Right lobe of liver (tissue), 6 donors: ENCODE results near the gene RASSF6. TPM values are rescaled to one million over a fixed set of nuclear protein-coding genes. Genes with fewer than 3 reads are reported as not detected.

ENCODE experiments used
- ATAC-seq, 4 donors: fragments of 200-7000 bp; cut with Tn5 transposase; one replicate each; pipeline ENCODE4 v1.9.1; 2020; ENCODE audit warnings: mild to moderate bottlenecking in 4 of 4, moderate library complexity in 4 of 4
- DNase-seq, 3 donors: peaks; one replicate each; pipeline ENCODE4 v3.0.0-alpha.2; 2020
- H3K27ac ChIP-seq, 3 donors: fragments of 200-600 bp; one replicate each; pipeline ENCODE4 v1.8.0; 2022
- H3K27me3 ChIP-seq, 2 donors: fragments of 200-600 bp; one replicate each; pipeline ENCODE4 v1.8.0; 2022
- H3K36me3 ChIP-seq, 4 donors: fragments of 200-600 bp; sonication (generic) in 1 of 4; one replicate each; pipeline versions ENCODE4 v1.5.1 to v1.8.0; 2017 to 2022; ENCODE audit warnings: control low read depth in 1 of 4
- H3K4me1 ChIP-seq, 4 donors: fragments of 200-600 bp; sonication (generic) in 1 of 4; one replicate each; pipeline versions ENCODE4 v1.5.1 to v1.8.0; 2017 to 2022; ENCODE audit warnings: control low read depth in 1 of 4
- H3K4me3 ChIP-seq, 3 donors: fragments of 200-600 bp; one replicate each; pipeline ENCODE4 v1.8.0; 2022
- H3K9me3 ChIP-seq, 4 donors: fragments of 200-600 bp; sonication (generic) in 1 of 4; one replicate each; pipeline versions ENCODE4 v1.5.1 to v1.8.0; 2017 to 2022; ENCODE audit warnings: control low read depth in 1 of 4
- POLR2A ChIP-seq: fragments of 450-650 bp; IDR thresholded peaks from one replicate; pipeline ENCODE4 v1.6.1; 2017; ENCODE audit warnings: antibody characterized with exemption, mild to moderate bottlenecking
- WGBS: methylation state at CpG from one replicate; pipeline ENCODE4 v1.1.6; 2018; ENCODE audit warnings: low coverage, low lambda C conversion rate; ENCODE audit not compliant: insufficient coverage; ENCODE audit errors: missing lambda C conversion rate; 5-methylcytosine and 5-hydroxymethylcytosine counted together
- intact Hi-C, 2 donors: fragments of 100-400 bp; cut with DNase I; formaldehyde crosslinking; loops; one replicate each; pipeline versions ENCODE4 v1.11.2 to v1.14.1; 2022
- total RNA-seq, 6 experiments: library from RNA; depleted of rRNA in 2 of 6; stranded (reverse); fragments of >200 nt in 2 of 6; fragmentation: NEBNext Ultra II Directional in 3 of 6; extraction: Animal tissue kit (Norgen Biotek cat#: 25700) in 3 of 6; gene quantifications; one replicate each; pipeline versions ENCODE4 v1.1.0 to v1.2.4, GENCODE V29; 2016 to 2023
- TF ChIP-seq, protein P1 (sequence below), 4 donors: fragments of 200-600 bp in 3 of 4; fragments of 450-650 bp in 1 of 4; IDR thresholded peaks; one replicate each; pipeline versions ENCODE4 v1.5.1 to v1.8.0; 2016 to 2022; ENCODE audit warnings: antibody characterized with exemption in 4 of 4, mild to moderate bottlenecking in 2 of 4
- donor health status: DM: no; HTN: yes; CAD: no.
- donor health status: DM: no; HTN: no; CAD: no.
- donor health status: DM: no; HTN: no; CAD: no.
- donor health status: DM: no; HTN: yes; CAD: no.
- donor health status: DM: no; HTN: yes; CAD: no.

RASSF6 gene
- total RNA-seq, 6 experiments from 2014 or later = 0.22 to 2.2 (median 0.91) TPM

- TF ChIP-seq POLR2A = no peak
- TF ChIP-seq, protein P1, sequence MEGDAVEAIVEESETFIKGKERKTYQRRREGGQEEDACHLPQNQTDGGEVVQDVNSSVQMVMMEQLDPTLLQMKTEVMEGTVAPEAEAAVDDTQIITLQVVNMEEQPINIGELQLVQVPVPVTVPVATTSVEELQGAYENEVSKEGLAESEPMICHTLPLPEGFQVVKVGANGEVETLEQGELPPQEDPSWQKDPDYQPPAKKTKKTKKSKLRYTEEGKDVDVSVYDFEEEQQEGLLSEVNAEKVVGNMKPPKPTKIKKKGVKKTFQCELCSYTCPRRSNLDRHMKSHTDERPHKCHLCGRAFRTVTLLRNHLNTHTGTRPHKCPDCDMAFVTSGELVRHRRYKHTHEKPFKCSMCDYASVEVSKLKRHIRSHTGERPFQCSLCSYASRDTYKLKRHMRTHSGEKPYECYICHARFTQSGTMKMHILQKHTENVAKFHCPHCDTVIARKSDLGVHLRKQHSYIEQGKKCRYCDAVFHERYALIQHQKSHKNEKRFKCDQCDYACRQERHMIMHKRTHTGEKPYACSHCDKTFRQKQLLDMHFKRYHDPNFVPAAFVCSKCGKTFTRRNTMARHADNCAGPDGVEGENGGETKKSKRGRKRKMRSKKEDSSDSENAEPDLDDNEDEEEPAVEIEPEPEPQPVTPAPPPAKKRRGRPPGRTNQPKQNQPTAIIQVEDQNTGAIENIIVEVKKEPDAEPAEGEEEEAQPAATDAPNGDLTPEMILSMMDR (IDR thresholded peaks at IDR 0.05) = no peak
- intact Hi-C loops = no loop called here
- DNase-seq = no peak
- ATAC-seq = no peak
- no peaks in the 10 kb centered on the region for H3K27me3 ChIP-seq
- no peaks in the 10 kb centered on the region for H3K9me3 ChIP-seq
- no peaks in the 10 kb centered on the region for H3K4me1 ChIP-seq
- H3K27ac ChIP-seq = no peak overlapping the region
- H3K4me3 ChIP-seq = no peak overlapping the region
- no peaks in the 10 kb centered on the region for H3K36me3 ChIP-seq
- 59% methylated on average over 3 of the region's 3 CpGs for WGBS
These were observed 40.6 kb upstream of the RASSF6 start for GRCh38 chr4:73660808-73661207.

DNA sequence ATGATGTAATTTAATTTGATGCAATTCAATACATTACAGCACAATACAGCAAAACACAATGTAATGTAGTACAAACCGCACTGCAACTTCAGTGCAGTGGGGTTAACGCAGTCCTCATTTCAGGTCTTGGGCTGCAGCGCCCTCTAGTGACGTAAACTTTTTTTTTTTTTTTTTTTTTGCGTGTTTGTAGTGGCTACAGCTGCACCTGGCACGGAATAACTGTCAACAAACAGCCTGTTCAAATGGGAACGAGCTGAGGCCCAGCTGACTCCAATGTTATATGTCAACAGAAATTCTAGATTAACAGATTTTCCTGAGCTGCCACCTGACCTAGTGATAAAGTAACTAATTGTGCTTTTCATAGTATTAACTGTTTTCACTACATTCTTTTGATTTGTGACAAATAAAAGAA lies 33.5 kb upstream of the RASSF6 start:
- Histone ChIP-seq H3K9me3 (no peaks in the 10 kb centered on the region), H3K36me3 (no peaks in the 10 kb centered on the region), H3K4me1 (peaks cover 0 to 4% (median 2%) of the 10 kb centered on the region in 4 donors), H3K4me3 (no peak overlapping the region), H3K27me3 (no peaks in the 10 kb centered on the region), H3K27ac (peak overlapping the region in 1 of 3 donors; percentile 16)
- 0% methylated on average over 7 of the region's 7 CpGs for WGBS
- DNase-seq = peak; percentile 59 to 72 (median 59)
- intact Hi-C loops = loop anchor here (10.0 kb wide), 2 partner anchors 59 to 481 kb away; no protein-coding TSS in a partner anchor
- ATAC-seq = peak; percentile 96 to 98 (median 96)
- no peak for TF ChIP-seq POLR2A
- TF ChIP-seq, protein P1 (IDR thresholded peaks at IDR 0.05) = peak; percentile 58 to 69 (median 63)

DNA sequence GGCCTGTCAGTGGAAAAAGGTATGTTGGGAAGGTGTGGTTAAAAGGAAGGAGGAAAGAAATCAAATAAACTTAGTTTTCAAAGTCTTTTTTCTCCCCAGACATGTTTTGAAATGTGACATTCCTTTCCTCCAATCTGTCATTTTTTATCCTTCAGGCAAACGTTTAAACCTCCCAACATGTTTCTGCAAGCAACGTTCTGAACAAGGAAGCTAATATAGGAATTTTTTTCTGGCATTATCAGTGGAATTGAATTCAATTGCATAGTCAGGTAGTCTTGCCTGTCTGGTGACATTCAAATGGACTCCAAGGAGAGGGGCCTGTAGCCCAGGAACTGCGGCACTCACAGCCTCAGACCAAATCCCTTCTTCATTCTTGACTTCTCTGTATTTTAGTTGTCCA lies 30.0 kb upstream of the RASSF6 start:
- H3K4me1 ChIP-seq = peaks cover 0 to 4% (median 2%) of the 10 kb centered on the region in 4 donors
- no peaks in the 10 kb centered on the region for H3K9me3 ChIP-seq
- WGBS = 69% methylated on average over 3 of the region's 3 CpGs
- no peaks in the 10 kb centered on the region for H3K27me3 ChIP-seq
- no peak for ATAC-seq
- no peaks in the 10 kb centered on the region for H3K36me3 ChIP-seq
- intact Hi-C loops = loop anchor here (10.0 kb wide), 2 partner anchors 55 to 485 kb away; no protein-coding TSS in a partner anchor
- no peak overlapping the region for H3K27ac ChIP-seq
- no peak for DNase-seq
- TF ChIP-seq POLR2A = no peak
- TF ChIP-seq, protein P1 (IDR thresholded peaks at IDR 0.05) = no peak
- H3K4me3 ChIP-seq = no peak overlapping the region

GRCh38 chr4:73648478-73648877 lies 28.2 kb upstream of the RASSF6 start:
- Histone ChIP-seq H3K27me3 (no peaks in the 10 kb centered on the region), H3K4me3 (no peak overlapping the region), H3K9me3 (no peaks in the 10 kb centered on the region), H3K36me3 (no peaks in the 10 kb centered on the region), H3K4me1 (no peaks in the 10 kb centered on the region), H3K27ac (no peak overlapping the region)
- ATAC-seq (no peak), DNase-seq (no peak)
- WGBS = 72% methylated on average over 3 of the region's 3 CpGs
- intact Hi-C loops = no loop called here
- TF ChIP-seq, protein P1 (IDR thresholded peaks at IDR 0.05) = no peak
- TF ChIP-seq POLR2A = no peak

GRCh38 chr4:73646117-73646516 lies 25.9 kb upstream of the RASSF6 start:
- ATAC-seq = no peak

More at GRCh38 chr4:73646117-73646516, 25.9 kb upstream of the RASSF6 start:
- Histone ChIP-seq H3K9me3 (no peaks in the 10 kb centered on the region), H3K27me3 (no peaks in the 10 kb centered on the region), H3K4me3 (no peak overlapping the region), H3K36me3 (no peaks in the 10 kb centered on the region), H3K27ac (no peak overlapping the region), H3K4me1 (no peaks in the 10 kb centered on the region)
- intact Hi-C loops = no loop called here
- 60% methylated on average over 2 of the region's 6 CpGs for WGBS
- TF ChIP-seq, protein P1 (IDR thresholded peaks at IDR 0.05) = no peak
- no peak for TF ChIP-seq POLR2A
- no peak for DNase-seq
